ENCODE data around the gene IL17B.

GRCh38 chr5:149381986-149382338 lies 2.9 kb upstream of the IL17B start:
- TF ChIP-seq, protein P1, sequence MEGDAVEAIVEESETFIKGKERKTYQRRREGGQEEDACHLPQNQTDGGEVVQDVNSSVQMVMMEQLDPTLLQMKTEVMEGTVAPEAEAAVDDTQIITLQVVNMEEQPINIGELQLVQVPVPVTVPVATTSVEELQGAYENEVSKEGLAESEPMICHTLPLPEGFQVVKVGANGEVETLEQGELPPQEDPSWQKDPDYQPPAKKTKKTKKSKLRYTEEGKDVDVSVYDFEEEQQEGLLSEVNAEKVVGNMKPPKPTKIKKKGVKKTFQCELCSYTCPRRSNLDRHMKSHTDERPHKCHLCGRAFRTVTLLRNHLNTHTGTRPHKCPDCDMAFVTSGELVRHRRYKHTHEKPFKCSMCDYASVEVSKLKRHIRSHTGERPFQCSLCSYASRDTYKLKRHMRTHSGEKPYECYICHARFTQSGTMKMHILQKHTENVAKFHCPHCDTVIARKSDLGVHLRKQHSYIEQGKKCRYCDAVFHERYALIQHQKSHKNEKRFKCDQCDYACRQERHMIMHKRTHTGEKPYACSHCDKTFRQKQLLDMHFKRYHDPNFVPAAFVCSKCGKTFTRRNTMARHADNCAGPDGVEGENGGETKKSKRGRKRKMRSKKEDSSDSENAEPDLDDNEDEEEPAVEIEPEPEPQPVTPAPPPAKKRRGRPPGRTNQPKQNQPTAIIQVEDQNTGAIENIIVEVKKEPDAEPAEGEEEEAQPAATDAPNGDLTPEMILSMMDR (conservative IDR thresholded peaks at IDR 0.05; ENCODE audit: low read length), result peak; percentile 90
- TF ChIP-seq EZH2phosphoT487 (IDR thresholded peaks at IDR 0.05; ENCODE audit: borderline replicate concordance, low read depth, low read length), result no peak

Measured in OCI-LY7 (cell line).